HG02870 (cell line): Measurements from ENCODE around the gene ZNRD2.

Source experiments
- ATAC-seq: cut with Tn5 transposase; IDR thresholded peaks from one replicate; pipeline ENCODE4 v1.9.1; 2021; ENCODE audit warnings: mild to moderate bottlenecking, moderate library complexity; ENCODE audit not compliant: unreplicated experiment

ZNRD2 gene

GRCh38 chr11:65621460-65621859 lies 51.2 kb downstream of the ZNRD2 start:
- ATAC-seq = no peak
